ENCODE data around the gene KIF3C.
"Not testable (repeated sequence)": the region's sequence is repeated elsewhere in the genome, so short reads cannot be mapped to it uniquely, and the experiment has no call there.

The KIF3C gene

DNA sequence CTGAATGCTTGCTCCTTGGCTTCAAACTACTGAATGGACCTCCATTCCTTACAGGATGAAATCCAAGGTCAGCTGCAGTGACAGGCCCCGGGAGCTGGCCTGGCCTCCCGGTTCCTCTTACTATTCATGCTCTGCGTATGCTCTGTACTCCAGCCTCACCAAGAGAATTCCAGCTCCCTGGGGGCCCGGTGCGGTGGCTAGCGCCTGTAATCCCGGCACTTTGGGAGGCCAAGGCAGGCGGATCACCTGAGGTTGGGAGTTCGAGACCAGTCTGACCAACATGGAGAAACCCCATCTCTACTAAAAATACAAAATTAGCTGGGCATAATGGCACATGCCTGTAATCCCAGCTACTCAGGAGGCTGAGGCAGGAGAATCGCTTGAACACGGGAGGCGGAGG lies 23.7 kb downstream of the KIF3C start:
- DNase-seq: not testable (repeated sequence)

DNA sequence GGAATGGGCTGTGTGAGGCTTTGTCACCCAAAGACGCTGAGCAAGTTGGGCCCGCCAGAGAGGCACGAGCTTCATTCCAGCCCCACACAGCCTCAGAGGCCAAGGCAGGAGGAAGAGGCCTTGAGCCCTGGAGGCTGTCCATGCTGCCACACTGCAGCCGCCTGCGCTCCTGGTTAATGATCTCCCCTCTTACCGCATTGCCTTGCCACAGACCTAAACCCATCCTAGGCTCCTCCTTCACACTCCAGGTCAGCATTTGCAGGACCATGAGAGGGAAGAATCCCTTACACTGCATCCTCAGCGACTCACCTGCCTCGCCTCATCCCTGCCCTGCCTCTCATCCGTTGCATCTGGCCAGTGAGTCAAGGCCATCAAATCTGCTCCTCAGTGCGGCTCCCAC lies 24.6 kb downstream of the KIF3C start:
- DNase-seq: no peak

DNA sequence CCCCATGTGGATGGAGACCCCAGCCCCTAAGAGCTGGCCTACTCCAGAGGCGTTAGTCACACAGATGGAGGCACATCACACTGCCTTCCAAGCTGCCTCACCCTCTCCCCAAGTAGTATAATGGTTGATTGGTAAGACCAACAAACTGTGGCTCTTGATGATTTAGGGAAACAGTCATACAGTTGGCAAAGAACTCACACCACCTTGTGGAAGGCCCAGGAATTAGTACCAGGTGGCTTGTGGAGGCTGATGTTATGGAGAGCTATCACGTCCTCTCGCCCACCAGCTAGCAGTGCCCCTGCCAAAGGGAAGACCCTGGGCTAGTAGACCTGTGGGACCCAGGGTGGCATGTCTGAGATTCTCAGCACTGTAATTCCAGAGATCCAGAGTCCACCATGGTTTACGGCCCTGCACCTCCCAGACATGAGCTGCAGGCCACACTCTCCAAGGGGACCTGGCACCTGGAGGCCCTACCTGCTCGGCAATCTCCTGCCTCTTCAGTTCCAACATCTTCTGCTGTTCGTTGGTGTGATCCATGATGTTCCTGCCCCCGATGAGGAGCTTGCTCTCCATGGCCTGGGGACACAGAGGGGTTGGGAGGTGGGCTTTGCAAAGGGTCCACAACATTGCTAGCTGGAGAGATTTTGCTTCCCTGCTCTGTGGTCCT lies 26.3 kb downstream of the KIF3C start:
- DNase-seq: no peak

DNA sequence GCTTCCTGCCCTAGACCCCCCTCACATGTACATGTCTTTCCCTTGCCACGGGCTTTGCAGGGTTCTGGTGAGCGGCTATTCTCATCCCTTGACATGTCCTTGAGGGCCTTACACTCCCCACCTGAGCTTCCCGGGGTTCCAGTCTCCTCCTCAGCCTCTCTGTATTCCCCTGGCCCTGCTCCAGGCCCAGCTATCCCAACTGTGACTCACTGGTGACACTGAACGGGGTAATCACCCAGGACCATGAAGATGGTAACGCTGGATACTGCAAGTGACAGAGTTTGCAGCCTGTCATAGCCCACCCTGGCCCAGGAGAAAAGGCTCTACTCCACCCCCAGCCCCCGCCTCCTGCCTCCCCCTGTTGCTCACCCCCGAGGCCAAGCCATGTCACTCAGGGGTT lies 27.3 kb downstream of the KIF3C start:
- no peak for DNase-seq

DNA sequence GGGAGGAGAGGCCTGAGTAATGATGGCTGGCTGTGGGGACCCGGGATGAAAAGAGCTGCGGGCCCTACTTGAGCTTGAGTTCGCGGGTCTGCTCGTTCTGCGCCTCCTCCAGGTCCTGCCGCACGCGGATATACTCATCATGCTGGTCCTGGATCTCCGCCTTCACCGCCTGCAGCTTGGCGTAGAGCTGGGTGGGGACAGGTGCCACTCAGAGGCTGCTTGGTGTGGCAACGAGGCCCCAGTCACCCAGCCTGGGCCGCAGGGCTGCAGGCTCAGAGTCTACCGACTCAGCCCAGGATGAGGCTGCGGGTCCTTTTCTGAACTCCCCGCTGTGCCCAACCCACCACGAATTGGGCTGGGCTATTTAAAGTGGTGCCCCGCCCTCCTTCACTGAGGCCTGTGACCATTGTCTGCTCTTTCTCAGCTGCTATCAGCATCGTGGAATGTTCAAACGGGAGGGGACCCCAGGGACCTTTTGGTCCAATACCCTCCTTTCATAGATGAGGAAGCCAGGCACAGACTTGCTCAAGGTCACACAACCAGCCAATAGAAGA lies 28.0 kb downstream of the KIF3C start:
- no peak for DNase-seq

DNA sequence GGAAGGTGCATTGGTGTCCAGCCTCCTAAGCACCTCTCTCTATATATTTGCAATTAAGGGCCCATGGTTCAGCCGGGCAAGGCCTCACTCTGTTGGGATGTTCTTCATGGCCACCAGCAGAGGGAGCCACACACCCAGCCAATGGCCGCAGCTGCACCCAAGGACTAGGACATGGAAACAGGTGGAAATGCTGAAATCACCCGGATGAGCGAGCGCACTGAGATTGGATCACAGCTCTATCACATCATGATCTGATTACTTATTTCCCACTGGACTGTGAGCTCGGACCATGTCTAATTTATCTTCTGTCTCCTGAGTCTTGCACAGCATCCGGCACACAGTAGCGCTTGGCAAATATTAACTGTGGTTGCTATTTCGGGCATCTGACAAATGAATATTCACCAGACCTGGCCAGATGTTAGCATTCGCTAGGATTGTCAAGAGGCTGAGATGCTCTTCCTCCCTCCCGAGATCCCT lies 31.2 kb downstream of the KIF3C start:
- peak; percentile 70 for DNase-seq

DNA sequence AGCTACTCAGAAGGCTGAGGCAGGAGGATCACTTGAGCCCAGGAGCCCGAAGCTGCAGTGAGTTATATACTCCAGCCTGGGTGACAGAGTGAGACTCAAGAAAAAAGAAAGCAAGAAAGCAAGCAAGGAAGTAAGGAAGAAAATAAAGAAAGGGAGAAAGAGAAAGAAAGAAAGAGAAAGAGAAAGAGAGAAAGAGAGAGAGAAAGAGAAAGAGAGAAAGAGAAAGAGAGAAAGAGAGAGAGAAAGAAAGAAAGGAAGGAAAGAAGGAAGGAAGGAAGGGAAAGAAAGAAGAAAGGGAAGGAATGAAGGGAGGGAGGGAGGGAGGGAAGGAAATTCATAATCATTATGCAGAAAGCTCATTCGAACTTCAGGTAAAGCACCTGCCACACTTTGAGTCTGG lies 33.9 kb downstream of the KIF3C start:
- DNase-seq: no peak

DNA sequence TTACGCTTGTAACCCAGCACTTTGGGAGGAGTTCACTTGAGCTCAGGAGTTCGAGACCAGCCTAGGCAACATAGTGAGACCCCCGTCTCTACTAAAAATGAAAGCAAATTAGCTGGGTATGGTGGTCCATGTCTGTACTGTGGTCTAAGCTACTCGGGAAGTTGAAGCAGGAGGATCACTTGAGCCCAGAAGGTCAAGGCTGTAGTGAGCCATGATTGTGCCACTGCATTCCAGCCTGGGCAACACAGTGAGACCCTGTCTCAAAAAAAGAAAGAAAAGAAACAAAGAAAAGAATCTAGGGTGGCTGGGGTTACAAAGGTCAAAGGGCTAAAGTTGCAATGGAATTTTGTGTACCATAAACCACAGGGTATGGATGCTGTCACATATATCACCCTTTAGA lies 41.3 kb downstream of the KIF3C start:
- no peak for DNase-seq

DNA sequence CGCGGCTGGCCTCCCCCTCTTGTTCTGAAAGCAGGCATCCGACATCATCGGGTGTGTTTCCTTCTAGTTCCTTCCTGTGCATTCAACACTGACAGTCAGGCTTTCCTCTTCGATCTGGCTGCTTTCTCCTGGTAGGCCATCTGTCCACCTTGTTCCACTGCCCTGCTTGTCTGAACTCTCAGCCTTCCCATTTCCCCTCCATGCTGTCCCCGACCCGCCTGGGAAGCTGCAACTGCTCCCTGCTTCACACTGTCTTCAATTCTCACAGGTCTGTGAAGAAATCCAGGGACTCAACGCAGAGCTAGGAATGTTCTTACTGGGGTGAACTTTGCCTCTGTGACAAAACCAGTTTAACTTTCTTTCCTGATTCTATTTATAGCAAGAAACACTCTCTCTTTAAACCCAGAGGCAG lies 43.0 kb downstream of the KIF3C start:
- DNase-seq: no peak

DNA sequence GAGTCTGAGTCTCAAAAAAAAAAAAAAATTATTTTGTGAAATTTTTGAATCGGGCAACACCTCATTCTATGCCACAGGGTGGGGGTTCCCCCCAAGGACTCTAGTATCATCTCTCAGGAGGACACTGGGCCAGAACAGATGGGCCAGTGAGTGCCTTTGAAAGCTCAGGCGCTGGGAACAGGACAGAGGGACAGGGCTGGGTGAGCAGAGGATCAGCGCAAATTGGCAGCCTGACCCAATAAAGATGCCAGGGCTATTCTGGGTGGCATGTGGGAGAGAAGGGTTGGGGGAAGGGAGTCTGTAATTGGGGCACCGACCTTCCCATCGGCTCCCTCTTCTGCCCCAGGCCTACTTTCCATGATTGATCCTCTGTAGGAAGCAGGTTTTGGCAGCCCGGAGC lies 44.0 kb downstream of the KIF3C start:
- DNase-seq: no peak

DNA sequence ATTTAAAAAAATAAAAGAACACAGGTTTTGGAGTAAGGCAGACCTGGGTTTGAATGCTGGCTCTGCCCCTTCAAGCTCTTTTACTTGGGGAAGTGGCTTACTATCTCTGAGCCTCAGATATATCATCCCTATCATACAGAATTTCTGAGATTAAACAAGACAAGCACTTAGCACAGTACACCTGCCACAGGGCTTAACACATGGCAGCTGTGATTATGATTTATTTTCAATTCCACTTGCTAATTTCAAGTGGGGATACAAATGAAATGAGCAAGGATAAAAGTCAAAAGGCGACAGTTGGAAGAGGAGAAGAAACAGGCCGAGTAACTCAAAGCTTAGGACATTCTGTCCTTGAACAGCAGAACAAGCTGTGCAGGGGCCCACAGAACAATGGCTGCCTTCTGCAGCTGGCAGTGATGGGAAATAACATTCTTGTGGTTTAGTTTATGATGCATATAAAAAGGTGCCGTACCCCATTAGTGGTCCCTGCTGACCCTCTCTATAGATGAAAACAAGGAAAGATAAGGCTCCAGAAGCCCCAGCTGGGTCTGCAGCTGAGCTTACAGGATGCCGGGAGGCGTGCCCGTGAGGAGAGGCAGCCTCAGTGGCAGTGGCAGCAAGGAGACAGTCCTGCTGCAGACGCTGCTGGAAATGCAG lies 45.3 kb downstream of the KIF3C start:
- DNase-seq: no peak

DNA sequence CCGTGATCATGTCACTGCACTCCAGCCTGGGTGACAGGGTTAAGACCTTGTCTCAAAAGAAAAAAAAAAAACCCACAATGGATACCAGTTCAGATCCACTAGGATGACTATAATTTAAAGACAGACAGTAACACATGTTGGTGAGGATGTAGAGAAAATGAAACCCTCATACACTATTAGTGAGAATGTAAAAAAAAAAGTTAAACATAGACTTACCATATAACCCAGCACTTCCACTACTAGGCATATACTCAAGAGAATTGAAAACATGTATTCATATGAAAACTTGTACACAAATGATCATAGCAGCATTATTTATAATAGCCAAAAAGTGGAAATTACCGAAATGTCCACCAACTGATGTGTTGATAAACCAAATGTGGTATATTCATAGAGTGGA lies 48.7 kb downstream of the KIF3C start:
- DNase-seq: no peak

DNA sequence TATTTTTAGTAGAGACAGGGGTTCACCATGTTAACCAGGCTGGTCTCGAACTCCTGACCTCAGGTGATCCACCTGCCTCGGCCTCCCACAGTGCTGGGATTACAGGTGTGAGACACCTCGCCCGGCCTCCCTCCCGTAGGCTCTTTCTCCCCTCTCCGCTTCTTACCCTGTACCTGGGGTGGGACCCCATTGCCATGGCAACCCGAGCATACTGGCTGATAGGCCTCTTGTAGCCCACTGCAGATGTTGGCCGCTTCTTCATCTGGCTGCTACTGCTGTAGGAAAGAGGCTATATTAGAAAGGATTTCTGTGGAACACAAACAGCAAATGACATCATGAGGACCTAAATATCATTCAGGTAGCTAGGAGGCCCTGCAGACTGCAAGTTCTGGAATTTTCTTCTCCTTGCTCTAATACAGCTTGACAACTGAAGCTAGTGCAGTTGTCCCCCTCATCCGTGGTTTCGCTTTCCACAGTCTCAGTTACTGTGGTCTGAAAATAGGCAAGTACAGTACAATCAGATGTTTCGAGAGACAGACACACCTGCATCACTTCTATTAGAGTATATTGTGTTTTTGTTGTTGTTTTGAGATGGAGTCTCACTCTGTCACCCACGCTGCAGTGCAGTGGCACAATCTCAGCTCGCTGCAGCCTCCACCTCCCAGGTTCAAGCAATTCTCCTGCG lies 52.4 kb downstream of the KIF3C start:
- DNase-seq: no peak

DNA sequence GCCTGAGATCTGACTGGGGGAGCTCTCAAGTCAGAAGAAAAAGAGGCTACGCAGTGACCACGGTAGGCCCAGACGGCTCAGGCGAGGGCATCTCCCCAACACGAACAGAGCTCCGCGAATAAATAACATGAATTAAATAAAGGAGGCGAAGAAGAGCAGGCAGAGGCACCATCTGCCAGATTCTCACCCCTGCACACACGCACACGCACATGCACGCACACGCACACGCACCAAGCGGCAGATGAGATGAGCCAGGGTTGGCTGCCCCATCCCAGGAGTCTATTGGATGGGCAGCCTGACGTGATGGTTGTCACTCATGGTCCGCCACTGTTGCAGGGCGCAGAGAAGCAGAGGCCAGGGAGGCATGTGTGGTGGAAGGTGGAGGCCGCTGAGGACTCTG lies 53.6 kb downstream of the KIF3C start:
- no peak for DNase-seq

DNA sequence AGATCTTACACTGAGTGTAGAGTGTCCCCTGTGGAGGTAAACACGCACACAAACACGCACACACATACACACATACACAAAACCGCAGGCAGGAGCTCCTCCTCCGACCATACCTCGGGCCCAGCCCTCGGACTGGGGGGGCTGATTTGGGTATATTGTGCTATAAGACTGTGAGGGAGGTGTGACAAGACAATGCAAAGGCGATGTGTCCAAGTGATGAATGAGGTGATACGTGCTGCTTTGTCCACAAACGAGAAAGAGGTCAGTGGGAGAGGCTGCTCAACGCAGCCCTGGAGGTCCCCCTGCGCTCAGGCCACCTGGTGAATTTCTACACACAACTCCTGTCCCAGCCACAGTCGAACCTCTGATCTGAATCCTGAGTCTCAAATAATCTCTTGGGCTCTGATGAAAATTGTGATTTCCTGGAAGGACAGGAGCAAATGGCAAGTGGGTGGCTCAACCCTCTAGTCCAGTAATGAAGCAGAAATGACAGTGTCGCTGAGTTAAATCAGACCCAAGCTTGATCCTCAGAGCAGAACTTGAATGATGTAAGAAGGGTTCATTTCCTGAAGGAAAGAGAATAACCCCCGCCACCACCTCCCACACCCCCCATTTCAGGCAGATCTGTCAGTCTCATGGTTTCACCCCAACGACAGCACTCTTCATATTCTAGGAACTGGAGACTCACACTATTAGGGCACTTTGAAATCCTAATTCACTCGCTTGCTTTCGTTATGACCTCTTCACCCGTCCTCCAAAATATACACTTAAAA lies 55.1 kb downstream of the KIF3C start:
- no peak for DNase-seq

DNA sequence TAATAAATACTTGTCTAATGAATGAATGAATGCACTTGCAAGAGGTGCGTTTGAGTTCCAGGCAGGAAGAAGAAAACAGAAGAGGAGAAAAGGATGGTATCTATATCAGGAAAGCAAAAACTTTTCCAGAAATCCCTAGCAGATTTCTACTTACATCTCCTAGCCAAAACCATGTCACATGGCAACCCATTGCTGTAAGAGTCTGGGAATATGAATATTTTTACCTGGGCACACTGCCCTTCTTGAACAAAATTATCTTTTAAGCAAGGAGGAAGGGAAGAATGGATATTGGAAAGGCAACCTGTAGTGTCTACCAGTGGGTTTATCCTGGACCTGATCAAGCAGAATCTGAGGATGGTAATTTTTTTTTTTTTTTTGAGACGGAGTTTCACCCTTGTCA lies 59.8 kb downstream of the KIF3C start:
- DNase-seq: no peak

DNA sequence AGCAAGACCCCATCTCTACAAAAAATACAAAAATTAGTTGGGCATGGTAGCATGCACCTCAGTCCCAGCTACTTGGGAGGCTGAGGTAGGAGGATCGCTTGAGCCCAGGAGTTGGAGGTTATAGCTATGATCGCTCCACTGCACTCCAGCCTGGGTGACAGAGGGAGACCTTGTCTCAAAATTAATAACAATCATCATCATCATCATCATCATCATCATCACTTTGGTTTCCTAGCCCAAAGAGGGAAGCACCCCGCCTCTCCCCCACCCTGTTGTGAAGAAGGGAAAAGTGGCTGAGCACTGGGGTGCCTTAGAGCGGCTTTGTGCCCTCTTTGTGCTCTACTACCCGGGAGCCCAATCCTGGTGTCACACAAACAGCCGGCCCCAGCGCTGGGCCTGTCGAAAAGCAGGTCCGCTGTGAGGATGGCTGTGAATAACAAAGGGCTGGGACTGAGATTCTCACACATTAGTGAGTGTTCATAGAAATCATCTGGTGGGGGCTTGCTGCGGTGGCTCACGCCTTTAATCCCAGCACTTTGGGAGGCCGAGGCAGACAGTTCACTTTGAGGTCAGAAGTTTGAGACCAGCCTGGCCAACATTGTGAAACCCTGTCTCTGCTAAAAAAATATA lies 61.4 kb downstream of the KIF3C start:
- no peak for DNase-seq

DNA sequence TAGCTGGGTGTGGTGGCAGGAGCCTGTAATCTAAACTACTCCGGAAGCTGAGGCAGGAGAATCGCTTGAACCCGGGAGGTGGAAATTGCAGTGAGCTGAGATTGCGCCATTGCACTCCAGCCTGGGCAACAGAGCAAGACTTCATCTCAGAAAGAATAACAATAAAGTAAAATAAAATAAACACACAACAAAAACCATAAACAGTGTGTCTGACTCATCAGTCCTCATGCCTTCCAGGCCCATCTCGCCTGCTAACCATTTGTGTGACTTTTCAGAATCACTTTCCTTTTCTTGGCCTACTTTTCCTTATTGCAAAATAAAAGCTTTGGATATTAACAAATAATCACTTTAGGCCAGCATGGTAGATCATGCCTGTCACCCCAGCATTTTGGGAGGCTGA lies 62.0 kb downstream of the KIF3C start:
- DNase-seq: no peak

DNA sequence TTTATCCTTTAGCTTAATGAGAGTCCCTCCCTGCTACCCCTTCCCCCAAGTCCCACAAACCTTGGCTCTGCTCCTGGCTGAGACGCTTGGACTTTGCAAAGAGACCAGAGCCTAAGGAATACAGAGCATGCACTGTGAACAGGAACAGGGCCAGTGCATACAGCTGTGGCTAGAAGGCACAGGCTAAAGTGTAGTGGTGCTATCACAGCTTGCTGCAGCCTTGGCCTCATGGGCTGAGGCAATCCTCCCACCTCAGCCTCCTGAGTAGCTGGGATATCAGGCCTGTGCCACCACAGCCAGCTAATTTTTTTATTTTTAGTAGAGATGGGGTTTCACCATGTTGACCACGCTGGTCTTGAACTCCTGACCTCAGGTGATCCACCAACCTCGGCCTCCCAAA lies 64.5 kb downstream of the KIF3C start:
- no peak for DNase-seq

DNA sequence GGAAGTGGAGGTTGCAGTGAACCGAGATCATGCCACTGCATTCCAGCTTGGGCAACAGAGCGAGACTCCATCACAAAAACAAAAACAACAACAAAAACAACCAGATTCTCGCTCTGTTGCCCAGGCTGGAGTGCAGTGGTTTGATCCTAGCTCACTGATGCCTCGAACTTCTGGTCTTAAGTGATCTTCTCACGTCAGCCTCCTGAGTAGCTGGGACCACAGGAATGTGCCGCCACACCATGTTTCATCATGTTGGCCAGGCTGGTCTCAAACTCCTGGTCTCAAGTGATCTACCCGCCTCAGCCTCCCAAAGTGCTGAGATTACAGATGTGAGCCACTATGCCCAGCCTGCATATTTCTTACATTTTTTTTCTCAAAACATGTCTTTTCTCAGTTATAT lies 64.9 kb downstream of the KIF3C start:
- DNase-seq: not testable (repeated sequence)

DNA sequence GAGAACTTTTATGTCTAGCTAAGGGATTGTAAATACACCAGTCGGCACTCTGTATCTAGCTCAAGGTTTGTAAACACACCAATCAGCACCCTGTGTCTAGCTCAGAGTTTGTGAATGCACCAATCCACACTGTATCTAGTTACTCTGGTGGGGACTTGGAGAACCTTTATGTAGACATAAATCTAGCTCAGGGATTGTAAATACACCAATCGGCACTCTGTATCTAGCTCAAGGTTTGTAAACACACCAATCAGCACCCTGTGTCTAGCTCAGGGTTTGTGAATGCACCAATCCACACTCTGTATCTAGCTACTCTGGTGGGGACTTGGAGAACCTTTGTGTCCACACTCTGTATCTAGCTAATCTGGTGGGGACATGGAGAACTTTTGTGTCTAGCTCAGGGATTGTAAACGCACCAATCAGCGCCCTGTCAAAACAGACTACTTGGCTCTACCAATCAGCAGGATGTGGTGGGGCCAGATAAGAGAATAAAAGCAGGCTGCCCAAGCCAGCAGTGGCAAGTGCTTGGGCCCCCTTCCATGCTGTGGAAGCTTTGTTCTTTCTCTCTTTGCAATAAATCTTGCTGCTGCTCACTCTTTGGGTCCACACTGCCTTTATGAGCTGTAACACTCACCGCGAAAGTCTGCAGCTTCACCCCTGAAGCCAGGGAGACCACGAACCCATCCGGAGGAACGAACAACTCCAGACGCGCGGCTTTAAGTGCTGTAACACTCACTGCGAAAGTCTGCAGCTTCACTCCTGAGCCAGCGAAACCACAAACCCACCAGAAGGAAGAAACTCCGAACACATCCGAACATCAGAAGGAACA lies 66.1 kb downstream of the KIF3C start:
- peak; percentile 19 for DNase-seq

DNA sequence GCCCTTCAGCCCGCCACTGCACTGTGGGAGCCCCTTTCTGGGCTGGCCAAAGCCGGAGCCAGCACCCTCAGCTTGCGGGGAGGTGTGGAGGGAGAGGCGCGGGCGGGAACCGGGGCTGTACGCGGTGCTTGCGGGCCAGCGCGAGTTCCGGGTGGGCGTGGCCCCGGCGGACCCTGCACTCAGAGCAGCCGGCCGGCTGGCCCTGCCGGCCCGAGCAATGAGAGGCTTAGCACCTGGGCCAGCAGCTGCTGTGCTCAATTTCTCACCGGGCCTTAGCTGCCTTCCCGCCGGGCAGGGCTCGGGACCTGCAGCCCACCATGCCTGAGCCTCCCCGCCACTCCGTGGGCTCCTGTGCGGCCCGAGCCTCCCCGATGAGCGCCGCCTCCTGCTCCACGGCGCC lies 66.9 kb downstream of the KIF3C start:
- DNase-seq: not testable (repeated sequence)

Data from activated naive CD4-positive, alpha-beta T cell treated with anti-CD3 and anti-CD28 coated beads, Interleukin-2, amount 50 U/mL, for 16 hours (primary cell).